Measurements from ENCODE around the gene CD38. TPM values are rescaled to one million over a fixed set of nuclear protein-coding genes. Genes with fewer than 3 reads are reported as not detected.
"Not testable (repeated sequence)": the region's sequence is repeated elsewhere in the genome, so short reads cannot be mapped to it uniquely, and the experiment has no call there.

Gene CD38
- 2.6 TPM for total RNA-seq

- ATAC-seq: peak; percentile 57
Observed at GRCh38 chr4:15778289-15779241, at the start of gene CD38. Gene CD38, plus strand, starts transcription at chr4:15778328. Its CDS starts 87 bp downstream, at chr4:15778415.

- no peak for ATAC-seq
Observed at GRCh38 chr4:15729910-15730533, 48.1 kb upstream of the CD38 start.

- ATAC-seq: not testable (repeated sequence)
Observed at GRCh38 chr4:15733061-15733460, 45.1 kb upstream of the CD38 start.

- no peak for ATAC-seq
Observed at GRCh38 chr4:15735536-15735935, 42.6 kb upstream of the CD38 start.

GRCh38 chr4:15736514-15737050, 41.5 kb upstream of the CD38 start:
- no peak for ATAC-seq

- ATAC-seq: no peak
Observed at GRCh38 chr4:15737255-15737654, 40.9 kb upstream of the CD38 start.

GRCh38 chr4:15738877-15739276, 39.3 kb upstream of the CD38 start:
- ATAC-seq: no peak

GRCh38 chr4:15740764-15741404, 37.2 kb upstream of the CD38 start:
- no peak for ATAC-seq

GRCh38 chr4:15742083-15742582, 36.0 kb upstream of the CD38 start:
- ATAC-seq: no peak

- ATAC-seq: no peak
Observed at GRCh38 chr4:15742637-15743036, 35.5 kb upstream of the CD38 start.

- no peak for ATAC-seq
Observed at GRCh38 chr4:15744016-15744545, 34.0 kb upstream of the CD38 start.

GRCh38 chr4:15746110-15746509, 32.0 kb upstream of the CD38 start:
- no peak for ATAC-seq

GRCh38 chr4:15749001-15749400, 29.1 kb upstream of the CD38 start:
- no peak for ATAC-seq

GRCh38 chr4:15751153-15751552, 27.0 kb upstream of the CD38 start:
- no peak for ATAC-seq

- ATAC-seq: no peak
Observed at GRCh38 chr4:15753081-15753480, 25.0 kb upstream of the CD38 start.

GRCh38 chr4:15753786-15754185, 24.3 kb upstream of the CD38 start:
- ATAC-seq: no peak

- no peak for ATAC-seq
Observed at GRCh38 chr4:15754323-15754722, 23.8 kb upstream of the CD38 start.

- no peak for ATAC-seq
Observed at GRCh38 chr4:15755321-15756155, 22.6 kb upstream of the CD38 start.

GRCh38 chr4:15756361-15756861, 21.7 kb upstream of the CD38 start:
- peak; percentile 72 for ATAC-seq

GRCh38 chr4:15757054-15757453, 21.1 kb upstream of the CD38 start:
- no peak for ATAC-seq

- no peak for ATAC-seq
Observed at GRCh38 chr4:15758294-15758693, 19.8 kb upstream of the CD38 start.

All from esophagus mucosa (tissue), 1 donor.